ENCODE results near the gene SLC9A8.

GRCh38 chr20:49907405-49908257 is 95.0 kb downstream of the SLC9A8 start:
- TF ChIP-seq CTCF (IDR thresholded peaks at IDR 0.05) (no peak), POLR2AphosphoS5 (IDR thresholded peaks at IDR 0.05) (no peak)

All from stomach (tissue), 4 donors.